ENCODE measurements around the gene LTC4S. TPM values are rescaled to one million over a fixed set of nuclear protein-coding genes. Genes with fewer than 3 reads are reported as not detected.

Gene LTC4S
- total RNA-seq, 3 donors from 2014 or later: 3.8 to 8.8 (median 6.7) TPM

GRCh38 chr5:179841621-179842020 is 47.8 kb downstream of the LTC4S start:
- Histone ChIP-seq H3K4me3 (no peak overlapping the region), H3K36me3 (peaks cover 5% of the 10 kb centered on the region), H3K27me3 (no peaks in the 10 kb centered on the region), H3K9me3 (peaks cover 6 to 10% of the 10 kb centered on the region in 2 donors), H3K4me1 (no peaks in the 10 kb centered on the region), H3K27ac (no peak overlapping the region)
- no peak for TF ChIP-seq POLR2A (IDR thresholded peaks at IDR 0.05)
- TF ChIP-seq CTCF (IDR thresholded peaks at IDR 0.05): no peak
- TF ChIP-seq POLR2AphosphoS5 (IDR thresholded peaks at IDR 0.05): no peak
- no peak for DNase-seq (ENCODE audit: low spot score in 2 of 2)
- intact Hi-C loops (cut with DNase I; ENCODE audit: low total_unique reads): no loop called here

Other genes starting within 250 kb of the LTC4S start
- gene RUFY1, start 243.4 kb upstream of the LTC4S start, total RNA-seq: 10 to 100 TPM; 51.8 to 70.0 (median 62.6) TPM
- gene HNRNPH1, start 170.3 kb upstream of the LTC4S start, total RNA-seq: 100 to 1,000 TPM; 577 to 931 (median 621) TPM
- not detected for gene CBY3, start 113.0 kb upstream of the LTC4S start, total RNA-seq
- gene CANX, start 95.0 kb upstream of the LTC4S start, total RNA-seq: 100 to 1,000 TPM; 379 to 416 (median 381) TPM
- 10 to 100 TPM; 16.3 to 22.4 (median 21.0) TPM for gene MAML1, start 61.2 kb upstream of the LTC4S start, total RNA-seq
- 10 to 100 TPM; 43.0 to 73.7 (median 54.6) TPM for gene MGAT4B, start 12.9 kb downstream of the LTC4S start, total RNA-seq
- gene SQSTM1, start 26.9 kb downstream of the LTC4S start, total RNA-seq: 100 to 1,000 TPM; 407 to 695 (median 462) TPM
- 10 to 100 TPM; 32.3 to 67.2 (median 48.8) TPM for gene MRNIP, start 64.8 kb downstream of the LTC4S start, total RNA-seq
- 100 to 1,000 TPM in 2 of 3 donors, 10 to 100 TPM in 1; 73.5 to 143 (median 105) TPM for gene TBC1D9B, start 113.9 kb downstream of the LTC4S start, total RNA-seq